ENCODE measurements around the gene ADAMTSL5.

ADAMTSL5 gene

GRCh38 chr19:1487576-1488281 lies 25.1 kb downstream of the ADAMTSL5 start:
- Histone ChIP-seq H3K79me2 (ENCODE audit: insufficient read depth, low read length) (no peaks in the 10 kb centered on the region), H3K9ac (ENCODE audit: low read length) (no peak overlapping the region), H3F3A (ENCODE audit: insufficient read depth) (no peaks in the 10 kb centered on the region), H3K4me3 (ENCODE audit: insufficient read depth, low read length, poor library complexity, severe bottlenecking) (no peak overlapping the region), H3K36me3 (ENCODE audit: low read length) (no peaks in the 10 kb centered on the region), H3K9me2 (replicated peaks; ENCODE audit: insufficient read depth, low read length) (no peaks in the 10 kb centered on the region), H3K27me3 (ENCODE audit: low read length) (no peaks in the 10 kb centered on the region), H3K4me2 (ENCODE audit: low read depth, low read length, poor library complexity, severe bottlenecking) (no peak overlapping the region), H4K20me1 (ENCODE audit: low read depth, low read length) (no peaks in the 10 kb centered on the region), H3K27ac (ENCODE audit: low read depth, low read length) (no peak overlapping the region), H2AFZ (ENCODE audit: low read depth, low read length, severe bottlenecking) (no peak overlapping the region), H3K9me3 (ENCODE audit: insufficient read depth, low read length) (no peaks in the 10 kb centered on the region)
- TF ChIP-seq CTCF (IDR thresholded peaks at IDR 0.05; ENCODE audit: insufficient read depth, low read length, poor library complexity, severe bottlenecking) (no peak), EZH2phosphoT487 (conservative IDR thresholded peaks at IDR 0.05; ENCODE audit: low read length) (no peak)

GRCh38 chr19:1486720-1487575 lies 25.9 kb downstream of the ADAMTSL5 start:
- no peak overlapping the region for H2AFZ ChIP-seq (ENCODE audit: low read depth, low read length, severe bottlenecking)
- H3K27me3 ChIP-seq (ENCODE audit: low read length): no peaks in the 10 kb centered on the region
- no peak overlapping the region for H3K27ac ChIP-seq (ENCODE audit: low read depth, low read length)
- TF ChIP-seq EZH2phosphoT487 (conservative IDR thresholded peaks at IDR 0.05; ENCODE audit: low read length) (no peak), CTCF (IDR thresholded peaks at IDR 0.05; ENCODE audit: insufficient read depth, low read length, poor library complexity, severe bottlenecking) (no peak)
- H3K9me2 ChIP-seq (replicated peaks; ENCODE audit: insufficient read depth, low read length): no peaks in the 10 kb centered on the region
- H3K36me3 ChIP-seq (ENCODE audit: low read length): no peaks in the 10 kb centered on the region
- no peaks in the 10 kb centered on the region for H4K20me1 ChIP-seq (ENCODE audit: low read depth, low read length)
- H3K4me3 ChIP-seq (ENCODE audit: insufficient read depth, low read length, poor library complexity, severe bottlenecking): no peak overlapping the region
- H3K9me3 ChIP-seq (ENCODE audit: insufficient read depth, low read length): no peaks in the 10 kb centered on the region
- H3K9ac ChIP-seq (ENCODE audit: low read length): no peak overlapping the region
- H3K79me2 ChIP-seq (ENCODE audit: insufficient read depth, low read length): no peaks in the 10 kb centered on the region
- H3F3A ChIP-seq (ENCODE audit: insufficient read depth): no peaks in the 10 kb centered on the region
- H3K4me2 ChIP-seq (ENCODE audit: low read depth, low read length, poor library complexity, severe bottlenecking): no peak overlapping the region

- no peak overlapping the region for H3K9ac ChIP-seq (ENCODE audit: low read length)
- no peaks in the 10 kb centered on the region for H3K9me3 ChIP-seq (ENCODE audit: insufficient read depth, low read length)
- H3K27ac ChIP-seq (ENCODE audit: low read depth, low read length): no peak overlapping the region
- no peak overlapping the region for H3K4me3 ChIP-seq (ENCODE audit: insufficient read depth, low read length, poor library complexity, severe bottlenecking)
- no peaks in the 10 kb centered on the region for H4K20me1 ChIP-seq (ENCODE audit: low read depth, low read length)
- TF ChIP-seq EZH2phosphoT487 (conservative IDR thresholded peaks at IDR 0.05; ENCODE audit: low read length) (no peak), CTCF (IDR thresholded peaks at IDR 0.05; ENCODE audit: insufficient read depth, low read length, poor library complexity, severe bottlenecking) (no peak)
- H3K79me2 ChIP-seq (ENCODE audit: insufficient read depth, low read length): no peaks in the 10 kb centered on the region
- H3F3A ChIP-seq (ENCODE audit: insufficient read depth): peaks cover 7% of the 10 kb centered on the region; the same call in 1 of the 2 replicates
- H3K36me3 ChIP-seq (ENCODE audit: low read length): no peaks in the 10 kb centered on the region
- H2AFZ ChIP-seq (ENCODE audit: low read depth, low read length, severe bottlenecking): no peak overlapping the region
- H3K4me2 ChIP-seq (ENCODE audit: low read depth, low read length, poor library complexity, severe bottlenecking): no peak overlapping the region
- no peaks in the 10 kb centered on the region for H3K9me2 ChIP-seq (replicated peaks; ENCODE audit: insufficient read depth, low read length)
- no peaks in the 10 kb centered on the region for H3K27me3 ChIP-seq (ENCODE audit: low read length)
Observed at GRCh38 chr19:1483979-1484428, 28.8 kb downstream of the ADAMTSL5 start.

Data from SU-DHL-6 (cell line).